Measurements from ENCODE around the gene CLCN5. TPM values are rescaled to one million over a fixed set of nuclear protein-coding genes. Genes with fewer than 3 reads are reported as not detected.

CLCN5 gene
- total and polyA plus RNA-seq, 4 donors: 2.7 to 18.5 (median 7.5) TPM

DNA sequence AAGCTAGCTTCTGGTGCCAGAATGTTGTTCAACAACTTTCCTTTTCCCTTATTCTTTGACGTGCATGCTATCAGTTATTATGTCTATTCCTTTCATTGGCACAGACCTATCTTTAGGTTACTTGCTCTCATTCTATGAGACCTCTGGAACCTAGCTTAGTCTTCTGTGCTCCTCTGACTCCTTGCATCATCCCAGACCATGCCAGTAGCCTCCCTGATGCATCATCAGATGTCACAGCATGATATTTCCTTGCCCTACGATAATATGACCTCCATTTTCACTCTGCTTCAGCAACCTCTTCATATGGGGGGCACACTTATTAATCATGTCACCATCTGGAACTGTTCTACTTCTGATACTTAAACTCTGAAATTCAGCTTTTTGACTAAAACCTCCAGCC lies 37.2 kb downstream of the CLCN5 start:
- Histone ChIP-seq H3K36me3 (ENCODE audit: control insufficient read depth in 4 of 4, insufficient read depth in 4 of 4, low read length in 4 of 4) (no peaks in the 10 kb centered on the region), H3K9ac (ENCODE audit: insufficient read depth in 1 of 2, low read length in 2 of 2) (no peak overlapping the region), H3K27ac (ENCODE audit: low read depth in 1 of 2, low read length in 1 of 2) (no peak overlapping the region), H3K4me1 (ENCODE audit: control insufficient read depth in 5 of 5, insufficient read depth in 5 of 5, low read length in 5 of 5) (no peaks in the 10 kb centered on the region), H3K9me3 (ENCODE audit: control insufficient read depth in 4 of 4, insufficient read depth in 3 of 4, low read length in 3 of 4) (peaks cover 0 to 2% (median 0%) of the 10 kb centered on the region in 4 donors), H3K27me3 (ENCODE audit: control insufficient read depth in 3 of 3, insufficient read depth in 3 of 3, low read length in 2 of 3) (peaks cover 0 to 11% (median 0%) of the 10 kb centered on the region in 3 donors), H3K4me3 (no peak overlapping the region)
- 52 to 93% methylated on average over 2 of the region's 2 CpGs for WGBS, 2 donors
- no peak for DNase-seq
- TF ChIP-seq, protein P1, sequence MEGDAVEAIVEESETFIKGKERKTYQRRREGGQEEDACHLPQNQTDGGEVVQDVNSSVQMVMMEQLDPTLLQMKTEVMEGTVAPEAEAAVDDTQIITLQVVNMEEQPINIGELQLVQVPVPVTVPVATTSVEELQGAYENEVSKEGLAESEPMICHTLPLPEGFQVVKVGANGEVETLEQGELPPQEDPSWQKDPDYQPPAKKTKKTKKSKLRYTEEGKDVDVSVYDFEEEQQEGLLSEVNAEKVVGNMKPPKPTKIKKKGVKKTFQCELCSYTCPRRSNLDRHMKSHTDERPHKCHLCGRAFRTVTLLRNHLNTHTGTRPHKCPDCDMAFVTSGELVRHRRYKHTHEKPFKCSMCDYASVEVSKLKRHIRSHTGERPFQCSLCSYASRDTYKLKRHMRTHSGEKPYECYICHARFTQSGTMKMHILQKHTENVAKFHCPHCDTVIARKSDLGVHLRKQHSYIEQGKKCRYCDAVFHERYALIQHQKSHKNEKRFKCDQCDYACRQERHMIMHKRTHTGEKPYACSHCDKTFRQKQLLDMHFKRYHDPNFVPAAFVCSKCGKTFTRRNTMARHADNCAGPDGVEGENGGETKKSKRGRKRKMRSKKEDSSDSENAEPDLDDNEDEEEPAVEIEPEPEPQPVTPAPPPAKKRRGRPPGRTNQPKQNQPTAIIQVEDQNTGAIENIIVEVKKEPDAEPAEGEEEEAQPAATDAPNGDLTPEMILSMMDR (IDR thresholded peaks at IDR 0.05; ENCODE audit: control extremely low read depth, extremely low read depth): no peak
- no peak for ATAC-seq (ENCODE audit: insufficient read depth, low FRiP score)

DNA sequence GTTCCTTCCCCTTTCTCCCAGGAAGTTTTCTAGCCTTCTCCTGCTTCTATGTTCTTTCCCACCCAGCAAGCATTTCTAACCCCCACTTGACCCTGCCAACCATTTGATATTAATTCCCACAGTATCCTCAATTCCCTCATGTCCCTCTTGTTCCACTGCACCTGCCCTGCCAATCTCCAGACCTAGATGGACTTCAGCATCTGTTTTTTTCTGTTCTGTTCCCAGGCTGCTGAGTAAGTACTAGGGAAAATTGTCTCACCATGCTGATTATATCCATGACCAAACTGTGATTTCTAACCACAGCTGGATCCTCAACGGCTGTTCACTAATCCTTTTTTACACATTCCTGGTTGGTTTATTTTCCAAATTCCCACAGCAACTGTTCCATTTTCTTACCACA lies 37.7 kb downstream of the CLCN5 start:
- no peak overlapping the region for H3K4me3 ChIP-seq
- WGBS, 2 donors: 73 to 94% methylated on average over 1 of the region's 1 CpG
- peaks cover 0 to 2% (median 0%) of the 10 kb centered on the region in 4 donors for H3K9me3 ChIP-seq (ENCODE audit: control insufficient read depth in 4 of 4, insufficient read depth in 3 of 4, low read length in 3 of 4)
- ATAC-seq (ENCODE audit: insufficient read depth, low FRiP score) (no peak), DNase-seq (no peak)
- H3K9ac ChIP-seq (ENCODE audit: insufficient read depth in 1 of 2, low read length in 2 of 2): no peak overlapping the region
- H3K4me1 ChIP-seq (ENCODE audit: control insufficient read depth in 5 of 5, insufficient read depth in 5 of 5, low read length in 5 of 5): no peaks in the 10 kb centered on the region
- peaks cover 0 to 11% (median 0%) of the 10 kb centered on the region in 3 donors for H3K27me3 ChIP-seq (ENCODE audit: control insufficient read depth in 3 of 3, insufficient read depth in 3 of 3, low read length in 2 of 3)
- no peaks in the 10 kb centered on the region for H3K36me3 ChIP-seq (ENCODE audit: control insufficient read depth in 4 of 4, insufficient read depth in 4 of 4, low read length in 4 of 4)
- TF ChIP-seq, protein P1 (IDR thresholded peaks at IDR 0.05; ENCODE audit: control extremely low read depth, extremely low read depth): no peak
- no peak overlapping the region for H3K27ac ChIP-seq (ENCODE audit: low read depth in 1 of 2, low read length in 1 of 2)

DNA sequence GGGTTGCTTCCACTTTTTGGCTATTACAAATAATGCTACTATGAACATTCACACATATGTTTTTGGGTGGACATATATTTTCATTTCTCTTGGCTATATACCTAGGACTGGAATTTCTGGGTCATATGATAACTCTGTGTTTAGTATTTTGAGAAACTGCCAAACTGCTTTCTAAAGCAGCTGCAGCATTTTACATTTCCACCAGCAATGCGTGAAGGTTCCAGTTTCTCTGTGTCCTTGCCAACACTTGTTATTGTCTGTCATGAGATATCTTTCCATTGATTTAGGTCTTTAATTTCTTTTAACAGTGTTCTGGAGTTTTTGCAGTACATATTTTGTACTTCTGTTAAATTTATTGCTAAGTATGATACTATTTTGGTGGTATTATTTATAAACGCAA lies 48.3 kb downstream of the CLCN5 start:
- no peak for ATAC-seq (ENCODE audit: insufficient read depth, low FRiP score)
- no peaks in the 10 kb centered on the region for H3K4me1 ChIP-seq (ENCODE audit: control insufficient read depth in 5 of 5, insufficient read depth in 5 of 5, low read length in 5 of 5)
- H3K27me3 ChIP-seq (ENCODE audit: control insufficient read depth in 3 of 3, insufficient read depth in 3 of 3, low read length in 2 of 3): no peaks in the 10 kb centered on the region
- TF ChIP-seq, protein P1 (IDR thresholded peaks at IDR 0.05; ENCODE audit: control extremely low read depth, extremely low read depth): no peak
- H3K4me3 ChIP-seq: no peak overlapping the region
- WGBS, 2 donors: 85 to 89% methylated on average over 2 of the region's 2 CpGs
- H3K36me3 ChIP-seq (ENCODE audit: control insufficient read depth in 4 of 4, insufficient read depth in 4 of 4, low read length in 4 of 4): no peaks in the 10 kb centered on the region
- H3K27ac ChIP-seq (ENCODE audit: low read depth in 1 of 2, low read length in 1 of 2): no peak overlapping the region
- DNase-seq: no peak
- H3K9me3 ChIP-seq (ENCODE audit: control insufficient read depth in 4 of 4, insufficient read depth in 3 of 4, low read length in 3 of 4): no peaks in the 10 kb centered on the region
- H3K9ac ChIP-seq (ENCODE audit: insufficient read depth in 1 of 2, low read length in 2 of 2): no peak overlapping the region

- 86 to 94% methylated on average over 5 of the region's 5 CpGs for WGBS, 2 donors
- H3K4me1 ChIP-seq (ENCODE audit: control insufficient read depth in 5 of 5, insufficient read depth in 5 of 5, low read length in 5 of 5): no peaks in the 10 kb centered on the region
- H3K27ac ChIP-seq (ENCODE audit: low read depth in 1 of 2, low read length in 1 of 2): no peak overlapping the region
- H3K36me3 ChIP-seq (ENCODE audit: control insufficient read depth in 4 of 4, insufficient read depth in 4 of 4, low read length in 4 of 4): no peaks in the 10 kb centered on the region
- ATAC-seq (ENCODE audit: insufficient read depth, low FRiP score): no peak
- no peak overlapping the region for H3K4me3 ChIP-seq
- peaks cover 0 to 3% (median 0%) of the 10 kb centered on the region in 3 donors for H3K27me3 ChIP-seq (ENCODE audit: control insufficient read depth in 3 of 3, insufficient read depth in 3 of 3, low read length in 2 of 3)
- no peak overlapping the region for H3K9ac ChIP-seq (ENCODE audit: insufficient read depth in 1 of 2, low read length in 2 of 2)
- no peak for DNase-seq
- TF ChIP-seq, protein P1 (IDR thresholded peaks at IDR 0.05; ENCODE audit: control extremely low read depth, extremely low read depth): no peak
- no peaks in the 10 kb centered on the region for H3K9me3 ChIP-seq (ENCODE audit: control insufficient read depth in 4 of 4, insufficient read depth in 3 of 4, low read length in 3 of 4)
Measured at GRCh38 chrX:49972328-49972860, 50.0 kb downstream of the CLCN5 start.
